ENCODE measurements around the gene TMEM158.

DNA sequence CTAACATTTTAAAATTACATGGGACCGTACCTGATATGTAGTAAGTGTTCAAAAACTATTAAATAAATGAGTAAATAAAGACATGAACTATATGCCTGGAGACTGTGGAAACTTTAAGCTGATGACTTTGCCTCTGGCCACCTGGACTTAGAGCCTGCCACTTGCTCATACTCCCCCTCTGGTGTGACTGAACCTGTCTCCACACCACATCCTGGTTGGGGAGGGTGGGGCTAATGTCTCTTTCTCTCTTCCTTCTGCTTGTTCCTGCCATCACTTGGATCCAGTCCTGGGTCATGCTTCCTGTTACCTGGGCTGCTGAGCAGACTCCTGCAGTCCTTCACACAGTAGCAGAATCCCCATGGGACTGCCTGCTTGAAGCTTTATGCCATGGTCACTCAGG, 8.2 kb upstream of the TMEM158 start:
- no peak for TF ChIP-seq EP300 (IDR thresholded peaks at IDR 0.05)
- TF ChIP-seq, protein P1, sequence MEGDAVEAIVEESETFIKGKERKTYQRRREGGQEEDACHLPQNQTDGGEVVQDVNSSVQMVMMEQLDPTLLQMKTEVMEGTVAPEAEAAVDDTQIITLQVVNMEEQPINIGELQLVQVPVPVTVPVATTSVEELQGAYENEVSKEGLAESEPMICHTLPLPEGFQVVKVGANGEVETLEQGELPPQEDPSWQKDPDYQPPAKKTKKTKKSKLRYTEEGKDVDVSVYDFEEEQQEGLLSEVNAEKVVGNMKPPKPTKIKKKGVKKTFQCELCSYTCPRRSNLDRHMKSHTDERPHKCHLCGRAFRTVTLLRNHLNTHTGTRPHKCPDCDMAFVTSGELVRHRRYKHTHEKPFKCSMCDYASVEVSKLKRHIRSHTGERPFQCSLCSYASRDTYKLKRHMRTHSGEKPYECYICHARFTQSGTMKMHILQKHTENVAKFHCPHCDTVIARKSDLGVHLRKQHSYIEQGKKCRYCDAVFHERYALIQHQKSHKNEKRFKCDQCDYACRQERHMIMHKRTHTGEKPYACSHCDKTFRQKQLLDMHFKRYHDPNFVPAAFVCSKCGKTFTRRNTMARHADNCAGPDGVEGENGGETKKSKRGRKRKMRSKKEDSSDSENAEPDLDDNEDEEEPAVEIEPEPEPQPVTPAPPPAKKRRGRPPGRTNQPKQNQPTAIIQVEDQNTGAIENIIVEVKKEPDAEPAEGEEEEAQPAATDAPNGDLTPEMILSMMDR (IDR thresholded peaks at IDR 0.05) = no peak

Measured in sigmoid colon (tissue), 4 donors.